Keratinocyte (primary cell): ENCODE results near the gene NAPB. TPM values are rescaled to one million over a fixed set of nuclear protein-coding genes. Genes with fewer than 3 reads are reported as not detected.

Source experiments
- DNase-seq: peaks from one replicate; pipeline ENCODE4 v3.0.0-alpha.2; 2011; ENCODE audit warnings: low read depth, missing footprints, low spot score
- FAIRE-seq: peaks from 2 replicates; lab custom pipeline; 2011; peaks lifted over from hg19 to GRCh38; lab: Jason Lieb, UNC
- H2AFZ ChIP-seq: 2 replicates; pipeline ENCODE4 v1.6.0; 2012; ENCODE audit warnings: low read length, control low read depth, inconsistent platforms; ENCODE audit not compliant: control insufficient read depth
- H3K27ac ChIP-seq: 2 replicates; pipeline ENCODE4 v1.5.1; 2011; ENCODE audit warnings: low read length; ENCODE audit not compliant: control insufficient read depth, insufficient read depth
- H3K27me3 ChIP-seq: 3 replicates; pipeline ENCODE4 v1.6.0; 2011; ENCODE audit warnings: low read length; ENCODE audit not compliant: control insufficient read depth, insufficient read depth; ENCODE audit errors: extremely low read depth
- H3K36me3 ChIP-seq, 2 experiments: 2 replicates in 1 of 2; 3 replicates in 1 of 2; pipeline ENCODE4 v1.5.1; 2011; ENCODE audit warnings: low read length in 2 of 2, mild to moderate bottlenecking in 1 of 2; ENCODE audit not compliant: control insufficient read depth in 2 of 2, insufficient read depth in 2 of 2; ENCODE audit errors: extremely low read depth in 1 of 2
- H3K4me1 ChIP-seq: 3 replicates; pipeline ENCODE4 v1.5.1; 2011; ENCODE audit warnings: low read length; ENCODE audit not compliant: control insufficient read depth, insufficient read depth; ENCODE audit errors: extremely low read depth
- H3K4me2 ChIP-seq: 3 replicates; pipeline ENCODE4 v1.6.0; 2011; ENCODE audit warnings: low read depth, low read length; ENCODE audit not compliant: control insufficient read depth, insufficient read depth; ENCODE audit errors: extremely low read depth
- H3K4me3 ChIP-seq, 3 experiments: fragments of 200-600 bp in 1 of 3; sonication (generic) in 1 of 3; 2 replicates in 2 of 3; 3 replicates in 1 of 3; pipeline ENCODE4 v1.5.1; 2011 to 2016; ENCODE audit warnings: low read length in 3 of 3, mild to moderate bottlenecking in 3 of 3, control low read depth in 2 of 3, inconsistent platforms in 1 of 3, low read depth in 1 of 3, mixed read lengths in 1 of 3, mixed run types in 1 of 3, moderate library complexity in 1 of 3; ENCODE audit not compliant: control insufficient read depth in 2 of 3, insufficient read depth in 2 of 3; ENCODE audit errors: extremely low read depth in 1 of 3
- H3K79me2 ChIP-seq: 2 replicates; pipeline ENCODE4 v1.6.0; 2012; ENCODE audit warnings: low read length; ENCODE audit not compliant: control insufficient read depth, insufficient read depth
- H3K9ac ChIP-seq: 3 replicates; pipeline ENCODE4 v1.6.0; 2011; ENCODE audit warnings: low read length; ENCODE audit not compliant: control insufficient read depth, insufficient read depth; ENCODE audit errors: extremely low read depth
- H3K9me1 ChIP-seq: 3 replicates; pipeline ENCODE4 v1.6.0; 2011; ENCODE audit warnings: low read length; ENCODE audit not compliant: control insufficient read depth, insufficient read depth; ENCODE audit errors: extremely low read depth
- H3K9me3 ChIP-seq: 2 replicates; pipeline ENCODE4 v1.5.1; 2012; ENCODE audit warnings: low read depth, low read length; ENCODE audit not compliant: control insufficient read depth
- H4K20me1 ChIP-seq: 3 replicates; pipeline ENCODE4 v1.6.0; 2011; ENCODE audit warnings: low read length; ENCODE audit not compliant: control insufficient read depth, insufficient read depth; ENCODE audit errors: extremely low read depth
- CTCF ChIP-seq, 3 experiments: IDR thresholded peaks in 1 of 3; conservative IDR thresholded peaks in 1 of 3; optimal IDR thresholded peaks in 1 of 3; 2 replicates in 2 of 3; 3 replicates in 1 of 3; pipeline versions ENCODE3 to v1.5.1; 2011; ENCODE audit warnings: low read length in 3 of 3, mild to moderate bottlenecking in 3 of 3, moderate library complexity in 2 of 3, control low read depth in 1 of 3, inconsistent platforms in 1 of 3; ENCODE audit not compliant: insufficient read depth in 2 of 3; ENCODE audit errors: extremely low read depth in 1 of 3
- EZH2 ChIP-seq: IDR thresholded peaks from one replicate; pipeline ENCODE4 v1.6.1; 2012; ENCODE audit warnings: inconsistent platforms, mild to moderate bottlenecking, low read length, moderate library complexity
- dilution Hi-C: fragments of 300-500 bp; cut with MboI; formaldehyde crosslinking; loops from one replicate; pipeline ENCODE4 v1.7.0; 2020; ENCODE audit warnings: low sequenced_read_pairs; ENCODE audit not compliant: extremely low pct_ligation_motif_present
- polyA plus RNA-seq, 5 experiments: library from polyadenylated mRNA; depleted of rRNA in 3 of 5; stranded (reverse) in 3 of 5; stranded (forward) in 1 of 5; unstranded in 1 of 5; fragments of >200 nt; gene quantifications; 1 replicate in 1 of 5; 2 replicates in 3 of 5; 3 replicates in 1 of 5; pipeline versions ENCODE4 v1.2.1 to v1.2.3, GENCODE V29; 2011 to 2012; ENCODE audit warnings: missing spikeins in 2 of 5, low read depth in 1 of 5, low replicate concordance in 1 of 5

The NAPB gene
- polyA plus RNA-seq, 1 donor (not counting 4 experiments of a cell fraction or from before 2014, with no cell fraction given), result 11.6 TPM

GRCh38 chr20:23336476-23336875 is 84.8 kb downstream of the NAPB start:
- no peak overlapping the region for H3K27ac ChIP-seq
- no peaks in the 10 kb centered on the region for H3K9me1 ChIP-seq
- DNase-seq, result no peak
- dilution Hi-C loops, result no loop called here
- H3K9me3 ChIP-seq, result no peaks in the 10 kb centered on the region
- TF ChIP-seq CTCF (optimal IDR thresholded peaks at IDR 0.05 in 1 of 3, IDR thresholded peaks at IDR 0.05 in 1 of 3, conservative IDR thresholded peaks at IDR 0.05 in 1 of 3; ENCODE audit: extremely low read depth in 1 of 3, insufficient read depth in 2 of 3, low read length in 3 of 3), result no peak
- FAIRE-seq, result no peak
- no peak overlapping the region for H2AFZ ChIP-seq
- no peak overlapping the region for H3K4me2 ChIP-seq
- no peaks in the 10 kb centered on the region for H4K20me1 ChIP-seq
- H3K36me3 ChIP-seq, result no peaks in the 10 kb centered on the region
- no peaks in the 10 kb centered on the region for H3K79me2 ChIP-seq
- H3K9ac ChIP-seq, result no peak overlapping the region
- no peaks in the 10 kb centered on the region for H3K27me3 ChIP-seq
- no peaks in the 10 kb centered on the region for H3K4me1 ChIP-seq
- H3K4me3 ChIP-seq, result no peak overlapping the region

GRCh38 chr20:23335521-23335920 is 85.8 kb downstream of the NAPB start:
- TF ChIP-seq EZH2, result no peak
- TF ChIP-seq CTCF (optimal IDR thresholded peaks at IDR 0.05 in 1 of 3, IDR thresholded peaks at IDR 0.05 in 1 of 3, conservative IDR thresholded peaks at IDR 0.05 in 1 of 3; ENCODE audit: extremely low read depth in 1 of 3, insufficient read depth in 2 of 3, low read length in 3 of 3), result no peak
- H4K20me1 ChIP-seq, result no peaks in the 10 kb centered on the region
- FAIRE-seq (no peak), DNase-seq (no peak)
- no peaks in the 10 kb centered on the region for H3K79me2 ChIP-seq
- no peak overlapping the region for H3K9ac ChIP-seq
- H3K27me3 ChIP-seq, result no peaks in the 10 kb centered on the region
- no peak overlapping the region for H3K27ac ChIP-seq
- H3K4me2 ChIP-seq, result no peak overlapping the region
- dilution Hi-C loops, result no loop called here
- no peaks in the 10 kb centered on the region for H3K36me3 ChIP-seq
- H2AFZ ChIP-seq, result no peak overlapping the region
- H3K4me1 ChIP-seq, result no peaks in the 10 kb centered on the region
- H3K9me1 ChIP-seq, result no peaks in the 10 kb centered on the region
- H3K4me3 ChIP-seq, result no peak overlapping the region
- no peaks in the 10 kb centered on the region for H3K9me3 ChIP-seq
